ENCODE data around the gene CERT1.
A peak's percentile ranks its signal among the peaks of the same experiment; 100 is the strongest.
"Not testable (repeated sequence)": the region's sequence is repeated elsewhere in the genome, so short reads cannot be mapped to it uniquely, and the experiment has no call there.

CERT1 gene

DNA sequence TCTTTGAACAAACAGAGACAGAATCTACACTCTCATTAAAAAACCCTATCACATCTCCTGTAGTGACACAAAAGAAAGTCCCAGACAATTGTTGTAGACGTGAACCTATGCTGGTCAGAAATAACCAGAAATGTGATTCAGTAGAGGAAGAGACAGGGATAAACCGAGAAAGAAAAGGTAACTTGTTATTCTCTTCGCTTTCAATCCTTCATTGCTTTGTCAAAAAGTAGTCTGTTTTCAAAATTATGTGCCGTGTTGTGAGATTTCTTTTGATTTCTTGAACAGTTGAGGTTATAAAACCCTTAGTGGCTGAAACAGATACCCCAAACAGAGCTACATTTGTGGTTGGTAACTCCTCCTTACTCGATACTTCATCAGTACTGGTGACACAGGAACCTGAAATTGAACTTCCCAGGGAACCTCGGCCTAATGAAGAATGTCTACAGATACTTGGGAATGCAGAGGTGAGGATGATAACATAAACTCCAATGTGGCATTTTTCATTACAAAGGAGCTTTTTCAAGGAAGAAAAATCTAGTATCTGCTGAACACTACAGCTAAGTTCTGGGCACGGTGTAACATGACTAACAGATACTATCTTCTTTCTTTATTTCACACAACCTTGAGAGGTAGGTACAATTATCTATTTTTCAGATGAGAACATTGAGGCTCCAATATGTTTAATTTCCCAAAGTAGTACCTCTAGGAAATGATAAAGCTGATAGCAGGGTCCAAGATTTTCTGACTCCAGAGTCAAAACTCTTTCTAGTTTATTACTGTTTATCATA lies 160.1 kb downstream of the CERT1 start:
- Mint-ChIP-seq H3K36me3 (peaks cover 61% of the 10 kb centered on the region), H3K9me3 (no peaks in the 10 kb centered on the region), H3K27me3 (no peaks in the 10 kb centered on the region), H3K4me3 (no peak overlapping the region), H3K27ac (peak overlapping the region; percentile 63), H3K4me1 (peaks cover 20% of the 10 kb centered on the region)
- CTCF ChIA-PET = interaction anchor here (1.1 kb wide), 1 partner anchor 14 kb away, joined by 3 read pairs; the partner anchor contains the start of gene HMGCR
- DNase-seq = no peak

DNA sequence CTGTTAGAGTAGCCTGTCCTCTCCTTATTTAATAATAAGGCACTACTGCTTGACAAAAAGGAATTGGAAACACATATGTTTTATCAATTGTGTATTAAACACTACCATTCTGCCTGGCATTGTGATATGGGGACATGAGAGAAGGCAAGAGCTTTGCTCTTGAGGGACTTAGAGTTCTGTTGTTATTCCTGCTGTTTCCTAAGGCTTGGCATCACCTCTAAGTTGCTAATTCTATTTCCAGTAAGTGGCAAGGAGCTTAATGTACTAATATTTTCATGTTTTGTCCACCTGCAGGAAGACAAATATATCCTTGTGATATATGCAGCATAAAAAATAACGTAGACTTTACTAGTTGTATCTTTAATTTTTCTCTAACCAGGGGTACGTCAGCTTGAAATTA lies 161.8 kb downstream of the CERT1 start:
- peaks cover 64% of the 10 kb centered on the region for H3K36me3 Mint-ChIP-seq
- no peak for DNase-seq
- CTCF ChIA-PET = interaction anchor here (1.1 to 1.4 kb wide), 2 partner anchors 14 to 332 kb away, joined by 3 to 5 read pairs; no protein-coding TSS in a partner anchor
- H3K27ac Mint-ChIP-seq = no peak overlapping the region
- H3K27me3 Mint-ChIP-seq = no peaks in the 10 kb centered on the region
- H3K9me3 Mint-ChIP-seq = no peaks in the 10 kb centered on the region
- peaks cover 20% of the 10 kb centered on the region for H3K4me1 Mint-ChIP-seq
- no peak overlapping the region for H3K4me3 Mint-ChIP-seq

DNA sequence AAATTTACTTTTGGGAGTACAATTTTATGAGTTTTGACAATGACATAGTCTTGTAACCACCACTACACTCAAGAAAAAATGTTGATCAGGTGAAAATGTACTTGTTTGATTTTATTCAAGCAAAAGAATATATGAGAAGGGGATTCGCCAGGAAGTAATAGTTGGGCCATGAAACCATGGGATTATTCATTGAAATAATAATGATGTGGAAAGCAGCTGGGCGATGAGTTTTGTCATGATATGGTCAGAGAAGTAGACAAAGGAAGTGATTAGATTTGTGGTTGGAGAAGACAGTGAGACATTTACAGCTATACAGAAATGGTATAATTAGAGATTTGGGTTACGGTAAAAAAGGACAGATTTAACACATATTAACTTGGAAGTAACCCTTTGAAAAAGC lies 163.2 kb downstream of the CERT1 start:
- Mint-ChIP-seq H3K4me1 (peaks cover 20% of the 10 kb centered on the region), H3K4me3 (no peak overlapping the region), H3K9me3 (no peaks in the 10 kb centered on the region), H3K27me3 (no peaks in the 10 kb centered on the region), H3K36me3 (peaks cover 65% of the 10 kb centered on the region), H3K27ac (no peak overlapping the region)
- no peak for DNase-seq
- CTCF ChIA-PET = interaction anchor here (1.4 kb wide), 1 partner anchor 15 kb away, joined by 3 read pairs; no protein-coding TSS in a partner anchor

DNA sequence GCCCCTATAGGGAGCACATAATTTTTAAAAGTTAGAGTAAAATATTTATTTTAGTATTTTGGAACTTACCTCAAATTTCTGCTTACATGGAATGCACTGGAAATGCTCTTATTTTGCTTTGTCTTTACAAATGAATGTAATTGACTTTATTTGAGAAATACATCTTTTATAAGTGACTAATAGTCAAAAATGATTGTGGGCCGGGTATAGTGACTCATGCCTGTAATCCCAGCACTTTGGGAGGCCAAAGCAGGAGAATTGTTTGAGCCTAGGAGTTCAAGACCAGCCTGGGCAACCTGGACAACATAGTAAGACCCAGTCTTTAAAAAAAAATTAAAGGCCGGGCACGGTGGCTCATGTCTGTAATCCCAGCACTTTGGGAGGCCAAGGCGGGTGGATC lies 168.6 kb downstream of the CERT1 start:
- no peak for DNase-seq
- peaks cover 32% of the 10 kb centered on the region for H3K4me1 Mint-ChIP-seq
- no peak overlapping the region for H3K27ac Mint-ChIP-seq
- no peaks in the 10 kb centered on the region for H3K27me3 Mint-ChIP-seq
- no peak overlapping the region for H3K4me3 Mint-ChIP-seq
- H3K9me3 Mint-ChIP-seq = no peaks in the 10 kb centered on the region
- peaks cover 50% of the 10 kb centered on the region for H3K36me3 Mint-ChIP-seq
- CTCF ChIA-PET = interaction anchor here (0.7 kb wide), 1 partner anchor 15 kb away, joined by 4 read pairs; no protein-coding TSS in a partner anchor

DNA sequence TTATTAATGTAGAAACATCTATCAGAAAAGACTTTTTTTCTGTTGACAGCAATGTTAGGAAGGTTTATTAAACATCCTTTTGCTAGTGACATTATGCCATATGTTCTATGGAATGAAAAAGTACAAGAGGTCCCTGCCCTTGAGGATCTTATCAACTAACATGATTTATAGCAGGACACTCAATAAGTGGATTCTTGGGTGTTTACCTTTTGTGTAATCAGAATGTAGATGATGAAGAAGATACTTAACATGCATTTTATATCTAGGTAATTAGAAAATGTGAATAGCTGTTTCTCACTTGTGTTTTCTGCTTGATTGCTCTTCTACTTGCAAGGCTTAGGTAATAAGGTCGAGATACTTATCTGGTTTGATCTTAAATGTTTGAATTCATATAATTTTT lies 169.5 kb downstream of the CERT1 start:
- H3K27ac Mint-ChIP-seq = no peak overlapping the region
- CTCF ChIA-PET = interaction anchor here (0.7 to 1.1 kb wide), 3 partner anchors 14 to 327 kb away, joined by 3 to 4 read pairs (median 3); no protein-coding TSS in a partner anchor
- peaks cover 35% of the 10 kb centered on the region for H3K4me1 Mint-ChIP-seq

DNA sequence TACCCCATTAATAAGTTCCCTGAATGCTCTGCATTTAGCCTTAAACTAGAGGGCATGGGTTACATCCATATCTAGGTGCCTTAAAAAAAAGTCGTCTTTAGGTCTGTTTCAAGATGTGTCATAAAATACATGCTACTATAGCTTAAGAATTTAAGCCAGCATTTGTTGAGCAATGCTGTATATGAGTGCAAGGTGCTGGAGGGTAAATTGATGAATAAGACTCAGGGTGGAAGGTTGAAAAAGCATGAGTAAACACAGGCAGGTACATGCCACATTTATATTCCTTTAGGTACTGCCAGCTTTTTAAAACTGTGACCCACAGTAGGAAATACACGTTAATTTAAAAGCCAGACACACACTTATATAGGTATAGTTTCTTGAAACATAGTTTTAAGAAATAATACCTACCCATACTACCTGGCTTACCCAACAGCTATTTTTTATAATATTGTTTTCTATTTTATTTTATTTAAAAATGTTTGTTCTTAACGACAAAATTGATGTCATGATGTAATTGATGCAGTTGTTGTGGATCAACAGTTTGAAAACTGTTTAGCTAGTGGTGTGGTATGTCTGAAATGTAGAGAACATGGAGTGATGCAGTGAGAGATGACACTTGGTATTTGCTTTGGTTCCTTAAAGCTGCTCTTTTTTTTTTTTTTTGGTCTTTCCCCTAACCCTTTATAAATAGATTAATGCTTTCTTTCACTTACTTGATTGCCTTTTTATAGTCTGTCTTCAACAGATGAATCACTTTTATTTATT lies 170.5 kb downstream of the CERT1 start:
- Mint-ChIP-seq H3K36me3 (peaks cover 39% of the 10 kb centered on the region), H3K4me3 (no peak overlapping the region), H3K9me3 (no peaks in the 10 kb centered on the region), H3K4me1 (peaks cover 35% of the 10 kb centered on the region), H3K27me3 (no peaks in the 10 kb centered on the region), H3K27ac (no peak overlapping the region)
- CTCF ChIA-PET = interaction anchor here (0.7 to 1.1 kb wide), 2 partner anchors 103 to 328 kb away, joined by 3 read pairs; no protein-coding TSS in a partner anchor
- no peak for DNase-seq

More for the DNA sequence above, 169.5 kb downstream of the CERT1 start:
- no peak for DNase-seq
- H3K4me3 Mint-ChIP-seq = no peak overlapping the region
- H3K27me3 Mint-ChIP-seq = no peaks in the 10 kb centered on the region
- peaks cover 47% of the 10 kb centered on the region for H3K36me3 Mint-ChIP-seq
- H3K9me3 Mint-ChIP-seq = no peaks in the 10 kb centered on the region

DNA sequence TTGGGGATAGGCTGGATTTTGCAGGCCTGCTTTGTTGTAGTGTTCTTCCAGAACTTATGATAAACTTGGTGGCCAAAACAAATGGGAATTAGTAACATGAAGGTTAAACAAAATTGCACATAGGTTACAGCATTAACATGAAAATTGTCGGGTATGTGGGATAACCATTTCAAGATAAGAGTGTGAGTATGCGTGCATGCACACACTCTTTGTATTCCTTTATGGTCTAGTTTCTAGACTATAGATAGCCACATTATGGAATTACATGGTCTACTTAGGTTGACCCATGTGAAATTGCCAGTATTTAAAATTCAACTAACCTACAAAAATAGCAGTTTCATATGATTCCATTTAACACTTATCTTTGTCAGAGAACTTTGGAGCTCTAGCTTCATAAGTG lies 173.0 kb downstream of the CERT1 start:
- no peak for DNase-seq
- no peak overlapping the region for H3K4me3 Mint-ChIP-seq
- CTCF ChIA-PET = interaction anchor here (0.8 kb wide), 1 partner anchor 181 kb away, joined by 4 read pairs; no protein-coding TSS in a partner anchor
- H3K27ac Mint-ChIP-seq = no peak overlapping the region
- no peaks in the 10 kb centered on the region for H3K9me3 Mint-ChIP-seq
- peaks cover 35% of the 10 kb centered on the region for H3K4me1 Mint-ChIP-seq
- H3K36me3 Mint-ChIP-seq = peaks cover 25% of the 10 kb centered on the region
- peaks cover 3% of the 10 kb centered on the region for H3K27me3 Mint-ChIP-seq

DNA sequence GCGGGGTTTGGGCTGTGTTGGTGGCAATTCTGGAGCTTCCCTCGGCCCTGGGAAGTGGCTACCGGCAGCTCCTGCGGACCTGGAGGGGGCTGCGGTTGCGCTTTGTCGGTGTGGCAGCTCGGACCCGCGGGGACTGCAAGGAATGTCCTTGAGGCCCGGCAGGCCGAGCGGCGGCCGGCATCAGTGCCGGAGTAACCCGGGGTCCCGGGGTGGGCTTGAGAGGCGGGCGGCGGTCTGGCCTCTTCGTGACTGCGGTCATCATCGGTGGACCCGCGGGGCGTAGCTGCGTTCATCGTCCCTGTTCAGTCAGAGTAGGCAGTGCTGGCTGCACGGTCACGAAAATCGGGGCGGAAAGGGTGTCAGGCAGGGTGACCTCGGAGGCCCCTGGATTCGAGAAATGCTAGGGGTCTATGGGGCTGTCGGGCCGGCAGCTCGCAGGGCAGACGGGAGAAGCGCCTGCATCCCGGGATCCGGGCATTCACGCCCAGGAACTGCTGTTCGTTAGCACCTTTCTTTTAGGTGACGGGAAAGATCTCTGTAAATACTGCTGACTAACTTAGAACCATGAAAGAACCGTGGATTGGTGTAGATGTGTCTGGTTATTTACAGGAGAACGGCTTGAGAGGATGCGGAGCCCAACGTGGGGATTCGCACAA lies 173.9 kb downstream of the CERT1 start:
- Mint-ChIP-seq H3K27ac (no peak overlapping the region), H3K9me3 (no peaks in the 10 kb centered on the region), H3K36me3 (peaks cover 24% of the 10 kb centered on the region), H3K27me3 (peaks cover 3% of the 10 kb centered on the region), H3K4me3 (no peak overlapping the region), H3K4me1 (peaks cover 35% of the 10 kb centered on the region)
- CTCF ChIA-PET = interaction anchor here (0.6 to 1.7 kb wide), 5 partner anchors 14 to 343 kb away, joined by 3 to 13 read pairs (median 3); partner anchors contain the start of gene ANKRD31
- DNase-seq = peak; percentile 59

DNA sequence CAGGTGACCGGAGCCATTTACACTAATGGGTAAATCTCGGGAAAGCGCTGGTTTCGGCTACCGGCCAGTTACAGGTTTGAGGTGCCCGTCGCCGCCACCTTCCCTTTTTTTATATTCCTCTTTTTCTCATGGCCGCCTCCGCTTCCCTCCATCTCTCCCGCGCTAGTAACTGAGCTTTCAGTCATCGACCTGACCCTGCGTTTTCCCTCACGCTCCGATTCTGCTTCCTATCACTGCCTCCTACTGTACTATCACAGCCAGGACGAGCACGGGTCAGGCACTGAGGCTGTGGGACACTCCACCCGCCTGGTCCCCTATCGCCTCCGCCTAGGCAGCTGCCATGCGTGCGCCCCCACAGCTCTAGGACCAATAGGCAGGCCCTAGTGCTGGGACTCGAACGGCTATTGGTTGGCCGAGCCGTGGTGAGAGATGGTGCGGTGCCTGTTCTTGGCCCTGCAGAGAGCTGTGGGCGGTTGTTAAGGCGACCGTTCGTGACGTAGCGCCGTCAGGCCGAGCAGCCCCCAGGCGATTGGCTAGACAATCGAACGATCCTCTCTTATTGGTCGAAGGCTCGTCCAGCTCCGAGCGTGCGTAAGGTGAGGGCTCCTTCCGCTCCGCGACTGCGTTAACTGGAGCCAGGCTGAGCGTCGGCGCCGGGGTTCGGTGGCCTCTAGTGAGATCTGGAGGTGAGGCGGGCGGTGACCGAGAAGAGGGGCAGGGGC lies 174.7 kb downstream of the CERT1 start, which contains the start of gene HMGCR:
Gene HMGCR (plus strand): TSS at position 606 of the 722 bp plus-strand sequence. CDS start 5,386 bp downstream, outside the sequence.
- no peak within 1 kb of the TSS for H3K27ac Mint-ChIP-seq
- no peak within 1 kb of the TSS for H3K4me3 Mint-ChIP-seq
- no peaks in the 10 kb centered on the region for H3K9me3 Mint-ChIP-seq
- CTCF ChIA-PET = interaction anchor here (0.6 to 1.7 kb wide), 6 partner anchors 15 to 411 kb away, joined by 3 to 13 read pairs (median 3); partner anchors contain the start of gene ANKRD31
- peaks cover 32% of the 10 kb centered on the region for H3K4me1 Mint-ChIP-seq
- peak; percentile 99 for DNase-seq
- H3K36me3 Mint-ChIP-seq = peaks cover 19% of the 10 kb centered on the region
- H3K27me3 Mint-ChIP-seq = peaks cover 3% of the 10 kb centered on the region

DNA sequence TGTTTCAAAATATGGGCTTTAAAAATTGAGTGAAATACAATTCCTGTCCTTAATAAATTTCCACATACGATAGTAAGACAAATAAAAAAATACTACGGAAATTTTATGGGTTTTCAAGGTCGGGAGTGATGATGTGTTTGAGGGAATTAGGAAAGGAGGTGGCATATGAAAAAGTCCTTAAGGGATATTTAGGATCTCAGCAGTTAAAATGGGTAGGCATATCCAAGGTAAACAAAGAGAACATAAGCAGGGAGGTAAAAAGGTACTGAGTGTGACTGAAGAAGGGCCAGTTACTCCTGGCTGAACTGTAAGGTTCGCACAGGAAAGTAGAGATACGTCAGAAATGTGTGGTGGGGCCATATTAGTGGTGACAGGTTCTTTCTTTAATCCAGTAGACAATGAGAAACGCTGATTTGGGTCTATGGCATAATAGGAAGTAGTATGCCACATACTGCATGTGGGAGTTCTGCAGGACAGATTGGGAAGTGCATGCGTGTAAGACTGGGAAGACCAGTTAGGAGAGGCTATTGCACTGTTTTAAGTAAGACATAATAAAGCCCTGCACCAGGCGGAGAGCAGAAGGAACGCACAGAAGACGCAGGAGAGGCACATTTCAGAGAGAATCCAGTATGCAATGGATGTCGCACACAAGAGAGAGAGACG lies 175.3 kb downstream of the CERT1 start:
- Mint-ChIP-seq H3K36me3 (peaks cover 19% of the 10 kb centered on the region), H3K27me3 (peaks cover 3% of the 10 kb centered on the region), H3K9me3 (no peaks in the 10 kb centered on the region), H3K4me3 (no peak overlapping the region), H3K4me1 (peaks cover 27% of the 10 kb centered on the region), H3K27ac (no peak overlapping the region)
- DNase-seq = no peak
- CTCF ChIA-PET = interaction anchor here (1.0 to 1.7 kb wide), 4 partner anchors 100 to 411 kb away, joined by 3 to 13 read pairs (median 4); partner anchors contain the start of gene ANKRD31

DNA sequence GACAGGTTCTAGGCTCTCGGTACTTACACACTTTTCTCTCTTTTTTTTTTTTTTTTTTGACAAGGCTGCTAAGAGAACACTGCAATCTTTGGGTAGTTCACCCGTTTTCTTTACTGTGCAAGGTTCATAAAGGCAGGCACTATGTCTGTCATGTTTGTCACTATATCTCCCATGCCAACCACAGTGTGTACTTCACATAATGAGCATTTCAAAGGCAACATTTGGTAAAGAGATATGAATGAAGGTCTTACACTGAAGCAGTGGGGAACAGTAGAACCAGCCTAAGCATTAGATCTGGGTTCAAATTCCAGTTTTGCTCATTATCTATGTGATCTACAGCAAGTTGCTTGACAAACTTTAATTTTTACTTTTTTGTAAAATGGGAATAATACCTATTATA lies 175.9 kb downstream of the CERT1 start:
- DNase-seq = no peak
- CTCF ChIA-PET = no interaction called here
- Mint-ChIP-seq H3K4me3 (no peak overlapping the region), H3K27ac (no peak overlapping the region), H3K36me3 (peaks cover 15% of the 10 kb centered on the region), H3K27me3 (peaks cover 3% of the 10 kb centered on the region), H3K9me3 (no peaks in the 10 kb centered on the region), H3K4me1 (peaks cover 23% of the 10 kb centered on the region)

DNA sequence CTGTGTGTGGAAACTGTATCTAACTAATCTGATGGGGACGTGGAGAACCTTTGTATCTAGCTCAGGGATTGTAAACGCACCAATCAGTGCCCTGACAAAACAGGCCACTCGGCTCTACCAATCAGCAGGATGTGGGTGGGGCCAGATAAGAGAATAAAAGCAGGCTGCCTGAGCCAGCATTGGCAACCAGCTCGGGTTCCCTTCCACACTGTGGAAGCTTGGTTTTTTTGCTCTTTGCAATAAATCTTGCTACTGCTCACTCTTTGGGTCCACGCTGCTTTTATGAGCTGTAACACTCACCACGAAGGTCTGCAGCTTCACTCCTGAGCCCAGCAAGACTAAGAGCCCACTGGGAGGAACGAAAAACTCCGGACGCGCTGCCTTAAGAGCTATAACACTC lies 177.0 kb downstream of the CERT1 start:
- H3K4me3 Mint-ChIP-seq, H3K27ac Mint-ChIP-seq, CTCF ChIA-PET, DNase-seq, H3K27me3 Mint-ChIP-seq, H3K9me3 Mint-ChIP-seq: not testable (repeated sequence)
- Mint-ChIP-seq H3K4me1 (peaks cover 15% of the 10 kb centered on the region), H3K36me3 (peaks cover 12% of the 10 kb centered on the region)

DNA sequence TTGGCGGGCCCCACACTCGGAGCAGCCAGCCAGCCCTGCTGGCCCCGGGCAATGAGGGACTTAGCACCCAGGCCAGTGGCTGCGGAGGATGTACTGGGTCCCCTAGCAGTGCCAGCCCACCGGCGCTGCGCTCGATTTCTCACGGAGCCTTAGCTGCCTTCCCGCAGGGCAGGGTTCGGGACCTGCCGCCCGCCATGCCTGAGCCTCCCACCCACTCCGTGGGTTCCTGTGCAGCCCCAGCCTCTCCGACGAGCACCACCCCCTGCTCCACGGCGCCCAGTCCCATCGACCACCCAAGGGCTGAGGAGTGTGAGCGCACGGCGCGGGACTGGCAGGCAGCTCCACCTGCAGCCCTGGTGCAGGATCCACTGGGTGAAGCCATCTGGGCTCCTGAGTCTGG lies 177.7 kb downstream of the CERT1 start:
- Mint-ChIP-seq H3K4me1 (peaks cover 12% of the 10 kb centered on the region), H3K36me3 (peaks cover 10% of the 10 kb centered on the region)
- DNase-seq, H3K27ac Mint-ChIP-seq, CTCF ChIA-PET, H3K9me3 Mint-ChIP-seq, H3K27me3 Mint-ChIP-seq, H3K4me3 Mint-ChIP-seq: not testable (repeated sequence)
